HL-60/S4 treated with retinoic acid at 250 ng/mL for 4 days and 3 days (cell line): ENCODE measurements around the gene CLOCK.

ENCODE experiments used
- in situ Hi-C: fragments of 300-500 bp; cut with MboI; formaldehyde crosslinking; loops from 2 replicates; pipeline ENCODE4 v1.7.0; 2022; ENCODE audit warnings: low sequenced_read_pairs

The CLOCK gene

GRCh38 chr4:55540271-55540670 lies 6.4 kb downstream of the CLOCK start:
- in situ Hi-C loops = no loop called here

- in situ Hi-C loops = no loop called here
Observed at GRCh38 chr4:55539658-55540057, 7.1 kb downstream of the CLOCK start.

- in situ Hi-C loops = no loop called here
Observed at GRCh38 chr4:55538531-55538930, 8.2 kb downstream of the CLOCK start.

GRCh38 chr4:55534306-55534705 lies 12.4 kb downstream of the CLOCK start:
- in situ Hi-C loops = no loop called here

- in situ Hi-C loops = no loop called here
Observed at GRCh38 chr4:55530691-55531090, 16.0 kb downstream of the CLOCK start.

GRCh38 chr4:55530167-55530566 lies 16.5 kb downstream of the CLOCK start:
- in situ Hi-C loops = no loop called here

GRCh38 chr4:55528491-55528890 lies 18.2 kb downstream of the CLOCK start:
- in situ Hi-C loops = no loop called here

- in situ Hi-C loops = no loop called here
Observed at GRCh38 chr4:55524844-55525571, 21.7 kb downstream of the CLOCK start.

GRCh38 chr4:55518442-55518841 lies 28.3 kb downstream of the CLOCK start:
- in situ Hi-C loops = no loop called here

- in situ Hi-C loops = no loop called here
Observed at GRCh38 chr4:55517526-55518229, 29.0 kb downstream of the CLOCK start.

- in situ Hi-C loops = no loop called here
Observed at GRCh38 chr4:55512922-55513571, 33.7 kb downstream of the CLOCK start.

- in situ Hi-C loops = no loop called here
Observed at GRCh38 chr4:55512077-55512476, 34.6 kb downstream of the CLOCK start.

- in situ Hi-C loops = no loop called here
Observed at GRCh38 chr4:55510685-55511084, 36.0 kb downstream of the CLOCK start.

GRCh38 chr4:55509266-55509665 lies 37.4 kb downstream of the CLOCK start:
- in situ Hi-C loops = no loop called here

GRCh38 chr4:55507612-55508011 lies 39.1 kb downstream of the CLOCK start:
- in situ Hi-C loops = no loop called here

GRCh38 chr4:55503169-55503568 lies 43.5 kb downstream of the CLOCK start:
- in situ Hi-C loops = no loop called here

GRCh38 chr4:55500072-55500471 lies 46.6 kb downstream of the CLOCK start:
- in situ Hi-C loops = no loop called here

GRCh38 chr4:55499495-55499894 lies 47.2 kb downstream of the CLOCK start:
- in situ Hi-C loops = no loop called here

- in situ Hi-C loops = no loop called here
Observed at GRCh38 chr4:55498051-55498450, 48.7 kb downstream of the CLOCK start.

- in situ Hi-C loops = no loop called here
Observed at GRCh38 chr4:55491486-55491885, 55.2 kb downstream of the CLOCK start.

GRCh38 chr4:55488716-55489115 lies 58.0 kb downstream of the CLOCK start:
- in situ Hi-C loops = no loop called here

- in situ Hi-C loops = no loop called here
Observed at GRCh38 chr4:55485821-55486220, 60.9 kb downstream of the CLOCK start.
